NCI-H187 treated with DMSO at 0.1 percent for 48 hours (cell line): ENCODE results near the gene PNMA8A.
A peak's percentile ranks its signal among the peaks of the same experiment; 100 is the strongest.

Source experiments
- DNase-seq: peaks from one replicate; lab custom pipeline; 2025; lab: John Stamatoyannopoulos, UW

Gene PNMA8A

DNA sequence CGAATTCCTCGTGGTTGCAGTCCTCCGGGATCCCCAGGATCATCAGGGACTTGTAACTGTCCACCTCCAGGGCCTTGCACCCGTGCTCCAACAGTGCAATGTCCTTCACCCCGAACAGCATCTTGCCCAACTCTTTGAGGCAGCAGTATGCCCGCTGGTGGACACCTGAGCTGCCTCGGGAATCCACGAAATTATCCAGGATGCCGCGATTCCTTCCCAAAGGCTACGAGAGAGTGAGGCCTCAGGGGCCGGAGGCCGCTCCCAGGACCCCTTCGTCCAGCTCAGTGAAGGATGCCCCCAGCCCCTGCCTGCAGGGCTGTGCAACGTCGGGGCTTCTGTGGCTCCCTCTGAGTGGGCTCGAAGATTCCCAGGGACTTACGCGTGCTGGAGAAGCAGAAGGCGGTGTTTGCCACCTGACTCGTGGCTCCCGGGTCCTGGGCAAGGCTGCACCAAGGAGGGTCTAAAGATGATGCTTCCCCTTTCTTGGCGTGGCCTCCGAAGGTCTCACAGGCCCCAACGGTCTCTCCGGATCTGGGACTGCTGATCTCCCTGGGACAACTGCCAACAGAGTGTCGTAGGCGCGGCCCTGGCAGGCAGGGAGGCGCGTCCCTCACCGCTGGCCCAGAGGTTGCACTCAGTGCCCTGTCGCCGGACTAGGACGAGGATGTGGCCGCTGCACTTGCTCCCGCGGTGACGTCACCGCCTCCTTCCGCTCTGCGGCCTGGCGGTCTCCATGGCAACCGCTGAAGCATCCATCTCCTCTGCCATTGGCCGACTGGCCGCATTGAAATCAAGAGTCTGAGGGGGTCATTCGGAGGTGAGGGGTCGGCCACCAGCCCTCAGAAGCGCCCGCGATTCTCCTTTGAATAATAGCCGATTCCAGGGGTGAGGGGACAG, 42.9 kb downstream of the PNMA8A start, which contains the start of gene PNMA8C:
TSS of gene PNMA8C (minus strand) at position 698 of the 897 bp plus-strand sequence. CDS start at position 121, 577 bp downstream.
- DNase-seq: no peak

DNA sequence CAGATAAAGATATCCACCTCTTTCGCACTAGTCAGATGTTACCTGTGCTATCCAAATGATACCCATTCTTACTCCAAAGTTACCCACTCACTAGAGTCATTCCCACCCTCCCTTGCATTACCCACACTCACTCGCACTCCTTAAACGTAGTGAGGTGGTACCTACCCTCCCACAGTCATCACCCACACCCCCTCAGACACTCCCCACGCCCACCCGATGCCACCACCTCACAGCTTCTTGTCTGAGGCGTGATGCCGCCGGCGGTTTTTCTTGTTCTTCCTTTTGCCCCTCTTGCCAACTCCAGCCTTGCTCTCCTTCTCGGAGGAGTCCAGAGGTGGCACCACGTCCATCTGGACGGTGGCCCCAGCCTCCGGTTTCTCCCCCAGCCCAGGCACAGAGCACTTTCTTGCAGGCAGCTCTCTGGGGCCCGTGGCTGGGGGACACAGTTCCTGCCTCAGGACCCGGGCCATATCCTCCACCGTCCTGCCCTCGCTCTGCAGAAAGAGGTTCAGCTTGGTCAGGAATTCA, 43.8 kb downstream of the PNMA8A start:
- no peak for DNase-seq

DNA sequence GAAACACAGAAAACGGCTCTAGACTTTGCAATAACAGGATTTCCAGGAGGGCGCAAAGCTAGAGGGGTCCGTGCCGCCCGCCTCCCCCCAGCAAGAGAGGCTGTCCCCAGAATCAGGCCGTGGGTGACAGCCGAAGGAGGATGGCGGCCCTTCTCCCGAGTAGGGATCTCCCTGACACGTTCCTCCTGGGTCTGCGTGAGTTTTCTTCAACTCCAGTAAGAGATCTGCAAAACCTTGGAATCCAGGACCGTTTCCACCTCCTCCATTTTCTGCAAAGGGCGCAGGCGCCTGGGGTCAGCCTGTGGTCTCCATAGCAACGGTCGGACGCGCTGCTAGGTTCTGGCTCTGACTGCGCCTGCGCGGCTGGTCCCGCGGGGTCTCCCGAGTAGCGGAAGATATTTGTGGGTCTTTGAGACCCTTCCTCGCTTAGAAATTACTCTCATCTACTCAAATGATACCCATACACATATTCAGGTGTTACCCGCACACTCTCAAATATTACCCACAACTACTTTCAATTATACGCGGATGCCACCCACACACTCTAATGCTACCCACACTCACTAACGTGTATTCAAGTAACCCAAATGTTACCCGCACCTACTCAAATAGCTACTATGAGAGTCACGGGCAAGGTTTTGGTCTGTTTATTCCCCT, 44.7 kb downstream of the PNMA8A start:
- DNase-seq: peak; percentile 70

DNA sequence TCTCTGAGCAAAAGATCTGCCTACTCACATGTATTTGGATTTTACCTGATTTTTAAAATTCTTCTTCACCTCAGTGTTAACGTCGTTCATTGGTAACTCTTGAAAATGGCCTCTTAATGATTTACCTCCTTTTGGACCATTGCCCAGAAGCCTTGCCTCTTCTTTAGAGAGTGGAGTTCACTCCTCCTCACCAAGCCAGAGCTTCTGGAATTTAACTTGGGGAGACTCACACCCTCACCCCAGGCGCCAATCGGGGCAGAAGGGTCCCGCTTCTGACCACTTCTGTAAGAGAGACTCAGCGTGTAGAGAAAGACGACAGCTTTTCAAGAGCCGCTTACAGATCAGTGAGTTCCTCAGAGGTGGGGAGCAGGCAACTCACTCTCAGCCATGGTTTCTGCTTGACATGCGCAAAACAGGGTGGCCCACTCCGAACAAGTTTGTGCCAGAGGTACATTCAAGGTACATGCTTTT, 45.3 kb downstream of the PNMA8A start:
- no peak for DNase-seq

DNA sequence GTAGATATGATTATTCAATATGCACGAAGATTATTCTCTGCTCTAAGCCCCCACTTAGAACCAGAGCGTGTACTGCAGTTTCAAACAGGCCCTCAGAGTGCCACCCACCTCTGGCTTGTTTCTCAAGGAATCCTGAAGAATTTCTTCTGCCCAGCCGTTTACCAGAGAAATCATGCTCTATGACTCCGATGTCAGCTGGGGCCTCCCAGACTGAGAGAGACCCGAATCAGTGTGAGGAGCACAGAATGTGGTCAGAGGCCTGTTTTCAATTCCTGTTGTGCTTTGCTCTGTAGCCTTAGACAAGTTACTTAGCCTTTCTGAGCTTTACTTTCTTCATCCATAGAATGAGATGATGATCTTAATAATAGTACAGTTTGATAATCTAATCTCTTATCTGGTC, 48.2 kb downstream of the PNMA8A start:
- DNase-seq: no peak

DNA sequence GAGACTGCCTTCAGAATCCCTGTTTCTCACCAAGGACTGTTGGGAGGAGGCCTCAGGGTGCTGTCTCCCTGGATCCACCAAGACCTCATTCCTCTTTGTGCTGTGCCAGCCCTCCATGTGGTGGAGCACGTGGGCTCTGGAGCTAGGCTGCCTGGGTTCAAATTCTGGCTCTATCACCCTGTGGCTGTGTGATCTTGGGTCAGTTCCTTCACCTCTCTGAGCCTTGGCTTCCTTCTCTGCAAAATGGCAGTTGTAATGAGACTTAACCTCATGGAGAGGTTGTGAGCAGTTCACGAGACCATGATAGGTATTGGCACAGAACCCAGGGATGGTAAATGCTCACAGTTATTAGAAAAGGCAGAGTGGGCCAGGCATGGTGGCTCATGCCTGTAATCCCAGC, 49.0 kb downstream of the PNMA8A start:
- DNase-seq: no peak

DNA sequence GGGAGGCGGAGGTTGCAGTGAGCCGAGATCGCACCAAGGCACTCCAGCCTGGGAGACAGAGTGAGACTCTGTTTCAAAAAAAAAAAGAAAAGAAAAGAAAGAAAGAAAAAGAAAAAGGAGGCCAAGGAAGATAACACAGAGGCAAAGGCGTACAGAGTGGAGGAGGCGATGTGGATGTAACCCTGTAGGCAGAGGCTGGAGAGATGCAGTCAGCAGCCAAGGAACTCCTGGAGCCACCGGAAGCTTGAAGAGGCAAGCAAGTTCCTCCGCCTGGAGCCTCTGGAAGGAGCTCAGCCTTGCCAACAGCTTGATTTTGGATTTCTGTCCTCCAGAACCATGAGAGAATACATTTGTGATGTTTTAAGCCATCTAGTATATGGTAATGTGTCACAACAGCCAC, 51.3 kb downstream of the PNMA8A start:
- DNase-seq: no peak
